Muscle of arm (tissue), 12 donors: ENCODE data around the gene RLN3. TPM values are rescaled to one million over a fixed set of nuclear protein-coding genes. Genes with fewer than 3 reads are reported as not detected.

ENCODE experiments used
- polyA plus RNA-seq, 12 donors: library from polyadenylated mRNA; unstranded; fragments of 120-200 nt; gene quantifications; one replicate each; pipeline ENCODE4 v1.2.1, GENCODE V29; 2013; ENCODE audit not compliant: insufficient read length in 12 of 12

RLN3 gene
- polyA plus RNA-seq, 12 donors: not detected

Other genes starting within 250 kb of the RLN3 start
- 1 to 10 TPM in 10 of 12 donors, not detected in 2; 2.1 to 5.2 (median 3.5) TPM for gene ZSWIM4, start 232.7 kb upstream of the RLN3 start, polyA plus RNA-seq
- 1 to 10 TPM in 8 of 12 donors, under 1 TPM in 2, not detected in 2; 0.72 to 2.4 (median 1.6) TPM for gene NANOS3, start 151.0 kb upstream of the RLN3 start, polyA plus RNA-seq
- 10 to 100 TPM in 1 of 12 donors, 1 to 10 TPM in 10, not detected in 1; 2.1 to 24.7 (median 3.7) TPM for gene BRME1, start 122.0 kb upstream of the RLN3 start, polyA plus RNA-seq
- 10 to 100 TPM in 9 of 12 donors, 1 to 10 TPM in 2, not detected in 1; 7.6 to 28.3 (median 12.1) TPM for gene CC2D1A, start 121.9 kb upstream of the RLN3 start, polyA plus RNA-seq
- gene PODNL1, start 89.7 kb upstream of the RLN3 start, polyA plus RNA-seq: 1 to 10 TPM in 3 of 12 donors, under 1 TPM in 7, not detected in 2; 0.27 to 1.4 (median 0.67) TPM
- gene DCAF15, start 75.6 kb upstream of the RLN3 start, polyA plus RNA-seq: 10 to 100 TPM in 11 of 12 donors, not detected in 1; 13.7 to 25.4 (median 17.0) TPM
- gene RFX1, start 21.8 kb upstream of the RLN3 start, polyA plus RNA-seq: 10 to 100 TPM in 2 of 12 donors, 1 to 10 TPM in 9, not detected in 1; 3.7 to 11.1 (median 5.2) TPM
- 1 to 10 TPM in 11 of 12 donors, not detected in 1; 2.0 to 8.2 (median 2.8) TPM for gene IL27RA, start 3.6 kb downstream of the RLN3 start, polyA plus RNA-seq
- gene PALM3, start 33.9 kb downstream of the RLN3 start, polyA plus RNA-seq: 1 to 10 TPM in 2 of 12 donors, under 1 TPM in 8, not detected in 2; 0.35 to 2.5 (median 0.71) TPM
- gene MISP3, start 44.6 kb downstream of the RLN3 start, polyA plus RNA-seq: 1 to 10 TPM in 2 of 12 donors, under 1 TPM in 9, not detected in 1; 0.29 to 6.6 (median 0.58) TPM
- under 1 TPM in 1 of 12 donors, not detected in 11; 0.13 TPM for gene C19orf67, start 57.6 kb downstream of the RLN3 start, polyA plus RNA-seq
- 10 to 100 TPM in 11 of 12 donors, not detected in 1; 24.7 to 61.1 (median 39.3) TPM for gene SAMD1, start 62.6 kb downstream of the RLN3 start, polyA plus RNA-seq
- 100 to 1,000 TPM; 192 to 648 (median 407) TPM for gene PRKACA, start 89.6 kb downstream of the RLN3 start, polyA plus RNA-seq
- gene ASF1B, start 108.4 kb downstream of the RLN3 start, polyA plus RNA-seq: 10 to 100 TPM in 4 of 12 donors, 1 to 10 TPM in 7, not detected in 1; 6.6 to 22.8 (median 9.8) TPM
- gene ADGRL1, start 178.0 kb downstream of the RLN3 start, polyA plus RNA-seq: 10 to 100 TPM; 13.5 to 70.1 (median 16.0) TPM